Nephron progenitor cell (in vitro differentiated cells): ENCODE data around the gene CCDC60.

Experiments
- DNase-seq: peaks from one replicate; pipeline ENCODE4 v3.0.0; 2021
- H3K27ac Mint-ChIP-seq: 2 replicates; pipeline ENCODE4 v1.8.0; 2021; ENCODE audit warnings: mild to moderate bottlenecking, moderate library complexity, mixed read lengths
- H3K27me3 Mint-ChIP-seq: 2 replicates; pipeline ENCODE4 v1.8.0; 2021; ENCODE audit warnings: mild to moderate bottlenecking, low read depth, mixed read lengths; ENCODE audit not compliant: poor library complexity
- H3K36me3 Mint-ChIP-seq: 2 replicates; pipeline ENCODE4 v1.8.0; 2021; ENCODE audit warnings: low read depth, mixed read lengths
- H3K4me1 Mint-ChIP-seq: 2 replicates; pipeline ENCODE4 v1.8.0; 2021; ENCODE audit warnings: mixed read lengths
- H3K4me3 Mint-ChIP-seq: 2 replicates; pipeline ENCODE4 v1.8.0; 2021; ENCODE audit warnings: mild to moderate bottlenecking, moderate library complexity, mixed read lengths
- H3K9me3 Mint-ChIP-seq: 2 replicates; pipeline ENCODE4 v1.8.0; 2021; ENCODE audit warnings: mild to moderate bottlenecking, moderate library complexity, mixed read lengths
- CTCF ChIP-seq: fragments of 200-600 bp; sonication (generic); IDR thresholded peaks from 2 replicates; pipeline ENCODE4 v1.5.0; 2021; ENCODE audit warnings: antibody characterized with exemption

Gene CCDC60

GRCh38 chr12:119417440-119417839 is 82.9 kb downstream of the CCDC60 start:
- Mint-ChIP-seq H3K4me3 (no peak overlapping the region), H3K4me1 (no peaks in the 10 kb centered on the region), H3K9me3 (peaks cover 14% of the 10 kb centered on the region), H3K27ac (no peak overlapping the region), H3K36me3 (no peaks in the 10 kb centered on the region), H3K27me3 (peaks cover 14% of the 10 kb centered on the region)
- no peak for DNase-seq
- TF ChIP-seq CTCF = no peak

GRCh38 chr12:119419381-119419780 is 84.9 kb downstream of the CCDC60 start:
- no peak for DNase-seq
- Mint-ChIP-seq H3K27me3 (peaks cover 11% of the 10 kb centered on the region), H3K4me1 (no peaks in the 10 kb centered on the region), H3K36me3 (no peaks in the 10 kb centered on the region), H3K4me3 (no peak overlapping the region), H3K27ac (no peak overlapping the region), H3K9me3 (peaks cover 14% of the 10 kb centered on the region)
- no peak for TF ChIP-seq CTCF

GRCh38 chr12:119423285-119423684 is 88.8 kb downstream of the CCDC60 start:
- no peak for TF ChIP-seq CTCF
- Mint-ChIP-seq H3K4me3 (no peak overlapping the region), H3K4me1 (no peaks in the 10 kb centered on the region), H3K27ac (no peak overlapping the region), H3K27me3 (peaks cover 3% of the 10 kb centered on the region), H3K36me3 (no peaks in the 10 kb centered on the region), H3K9me3 (peaks cover 10% of the 10 kb centered on the region)
- DNase-seq = peak; percentile 8

GRCh38 chr12:119425623-119426022 is 91.1 kb downstream of the CCDC60 start:
- Mint-ChIP-seq H3K4me3 (no peak overlapping the region), H3K27ac (no peak overlapping the region), H3K36me3 (no peaks in the 10 kb centered on the region), H3K27me3 (peaks cover 2% of the 10 kb centered on the region), H3K9me3 (peaks cover 12% of the 10 kb centered on the region), H3K4me1 (no peaks in the 10 kb centered on the region)
- TF ChIP-seq CTCF = no peak
- DNase-seq = no peak

GRCh38 chr12:119431151-119431550 is 96.6 kb downstream of the CCDC60 start:
- Mint-ChIP-seq H3K36me3 (no peaks in the 10 kb centered on the region), H3K4me1 (no peaks in the 10 kb centered on the region), H3K4me3 (no peak overlapping the region), H3K27me3 (peaks cover 12% of the 10 kb centered on the region), H3K9me3 (peaks cover 17% of the 10 kb centered on the region), H3K27ac (no peak overlapping the region)
- no peak for TF ChIP-seq CTCF
- DNase-seq = no peak

GRCh38 chr12:119432949-119433348 is 98.4 kb downstream of the CCDC60 start:
- no peak overlapping the region for H3K4me3 Mint-ChIP-seq
- no peak for DNase-seq

More at GRCh38 chr12:119432949-119433348, 98.4 kb downstream of the CCDC60 start:
- peaks cover 17% of the 10 kb centered on the region for H3K9me3 Mint-ChIP-seq
- no peaks in the 10 kb centered on the region for H3K4me1 Mint-ChIP-seq
- TF ChIP-seq CTCF = no peak
- no peak overlapping the region for H3K27ac Mint-ChIP-seq
- H3K27me3 Mint-ChIP-seq = peaks cover 19% of the 10 kb centered on the region
- H3K36me3 Mint-ChIP-seq = no peaks in the 10 kb centered on the region
